ENCODE results near the gene ETV6. TPM values are rescaled to one million over a fixed set of nuclear protein-coding genes. Genes with fewer than 3 reads are reported as not detected.

Gene ETV6
- total and polyA plus RNA-seq, 2 of the 8 experiments (the other 6 are each of a cell fraction or from before 2014, with no cell fraction given) = 5.5 to 23.9 TPM

DNA sequence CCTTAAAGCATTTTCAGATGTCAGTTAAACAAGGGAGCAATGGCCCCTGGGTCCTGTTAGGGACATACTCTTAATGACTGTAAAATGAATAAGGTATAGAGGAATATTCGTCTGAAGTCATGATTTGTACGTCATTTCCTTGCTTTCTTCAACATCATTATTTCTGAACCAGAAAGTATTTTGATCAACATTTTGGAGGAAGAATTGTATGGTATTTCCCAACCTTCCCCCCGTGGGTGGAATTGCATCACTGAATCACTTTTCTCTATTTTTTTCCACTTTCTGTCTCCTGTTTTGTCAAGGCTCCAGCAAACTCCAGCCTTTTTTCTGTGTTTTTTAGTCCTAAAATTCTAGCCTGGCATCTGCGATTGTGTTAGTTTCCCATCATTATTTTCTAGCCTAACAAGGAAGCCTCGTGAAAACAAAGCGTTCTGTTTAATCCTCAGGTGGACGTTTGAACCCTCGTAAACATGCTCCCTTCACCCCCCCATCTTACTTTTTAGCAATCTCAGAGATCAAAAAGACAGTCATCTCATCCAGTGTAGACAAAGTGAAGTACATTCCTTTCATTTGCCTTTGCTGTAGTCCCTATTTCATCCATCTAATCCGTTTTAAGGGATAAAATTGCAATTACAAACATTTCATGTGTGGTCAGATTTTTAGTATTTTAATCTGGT is 62.3 kb downstream of the ETV6 start (continued):
- TF ChIP-seq, protein P1, sequence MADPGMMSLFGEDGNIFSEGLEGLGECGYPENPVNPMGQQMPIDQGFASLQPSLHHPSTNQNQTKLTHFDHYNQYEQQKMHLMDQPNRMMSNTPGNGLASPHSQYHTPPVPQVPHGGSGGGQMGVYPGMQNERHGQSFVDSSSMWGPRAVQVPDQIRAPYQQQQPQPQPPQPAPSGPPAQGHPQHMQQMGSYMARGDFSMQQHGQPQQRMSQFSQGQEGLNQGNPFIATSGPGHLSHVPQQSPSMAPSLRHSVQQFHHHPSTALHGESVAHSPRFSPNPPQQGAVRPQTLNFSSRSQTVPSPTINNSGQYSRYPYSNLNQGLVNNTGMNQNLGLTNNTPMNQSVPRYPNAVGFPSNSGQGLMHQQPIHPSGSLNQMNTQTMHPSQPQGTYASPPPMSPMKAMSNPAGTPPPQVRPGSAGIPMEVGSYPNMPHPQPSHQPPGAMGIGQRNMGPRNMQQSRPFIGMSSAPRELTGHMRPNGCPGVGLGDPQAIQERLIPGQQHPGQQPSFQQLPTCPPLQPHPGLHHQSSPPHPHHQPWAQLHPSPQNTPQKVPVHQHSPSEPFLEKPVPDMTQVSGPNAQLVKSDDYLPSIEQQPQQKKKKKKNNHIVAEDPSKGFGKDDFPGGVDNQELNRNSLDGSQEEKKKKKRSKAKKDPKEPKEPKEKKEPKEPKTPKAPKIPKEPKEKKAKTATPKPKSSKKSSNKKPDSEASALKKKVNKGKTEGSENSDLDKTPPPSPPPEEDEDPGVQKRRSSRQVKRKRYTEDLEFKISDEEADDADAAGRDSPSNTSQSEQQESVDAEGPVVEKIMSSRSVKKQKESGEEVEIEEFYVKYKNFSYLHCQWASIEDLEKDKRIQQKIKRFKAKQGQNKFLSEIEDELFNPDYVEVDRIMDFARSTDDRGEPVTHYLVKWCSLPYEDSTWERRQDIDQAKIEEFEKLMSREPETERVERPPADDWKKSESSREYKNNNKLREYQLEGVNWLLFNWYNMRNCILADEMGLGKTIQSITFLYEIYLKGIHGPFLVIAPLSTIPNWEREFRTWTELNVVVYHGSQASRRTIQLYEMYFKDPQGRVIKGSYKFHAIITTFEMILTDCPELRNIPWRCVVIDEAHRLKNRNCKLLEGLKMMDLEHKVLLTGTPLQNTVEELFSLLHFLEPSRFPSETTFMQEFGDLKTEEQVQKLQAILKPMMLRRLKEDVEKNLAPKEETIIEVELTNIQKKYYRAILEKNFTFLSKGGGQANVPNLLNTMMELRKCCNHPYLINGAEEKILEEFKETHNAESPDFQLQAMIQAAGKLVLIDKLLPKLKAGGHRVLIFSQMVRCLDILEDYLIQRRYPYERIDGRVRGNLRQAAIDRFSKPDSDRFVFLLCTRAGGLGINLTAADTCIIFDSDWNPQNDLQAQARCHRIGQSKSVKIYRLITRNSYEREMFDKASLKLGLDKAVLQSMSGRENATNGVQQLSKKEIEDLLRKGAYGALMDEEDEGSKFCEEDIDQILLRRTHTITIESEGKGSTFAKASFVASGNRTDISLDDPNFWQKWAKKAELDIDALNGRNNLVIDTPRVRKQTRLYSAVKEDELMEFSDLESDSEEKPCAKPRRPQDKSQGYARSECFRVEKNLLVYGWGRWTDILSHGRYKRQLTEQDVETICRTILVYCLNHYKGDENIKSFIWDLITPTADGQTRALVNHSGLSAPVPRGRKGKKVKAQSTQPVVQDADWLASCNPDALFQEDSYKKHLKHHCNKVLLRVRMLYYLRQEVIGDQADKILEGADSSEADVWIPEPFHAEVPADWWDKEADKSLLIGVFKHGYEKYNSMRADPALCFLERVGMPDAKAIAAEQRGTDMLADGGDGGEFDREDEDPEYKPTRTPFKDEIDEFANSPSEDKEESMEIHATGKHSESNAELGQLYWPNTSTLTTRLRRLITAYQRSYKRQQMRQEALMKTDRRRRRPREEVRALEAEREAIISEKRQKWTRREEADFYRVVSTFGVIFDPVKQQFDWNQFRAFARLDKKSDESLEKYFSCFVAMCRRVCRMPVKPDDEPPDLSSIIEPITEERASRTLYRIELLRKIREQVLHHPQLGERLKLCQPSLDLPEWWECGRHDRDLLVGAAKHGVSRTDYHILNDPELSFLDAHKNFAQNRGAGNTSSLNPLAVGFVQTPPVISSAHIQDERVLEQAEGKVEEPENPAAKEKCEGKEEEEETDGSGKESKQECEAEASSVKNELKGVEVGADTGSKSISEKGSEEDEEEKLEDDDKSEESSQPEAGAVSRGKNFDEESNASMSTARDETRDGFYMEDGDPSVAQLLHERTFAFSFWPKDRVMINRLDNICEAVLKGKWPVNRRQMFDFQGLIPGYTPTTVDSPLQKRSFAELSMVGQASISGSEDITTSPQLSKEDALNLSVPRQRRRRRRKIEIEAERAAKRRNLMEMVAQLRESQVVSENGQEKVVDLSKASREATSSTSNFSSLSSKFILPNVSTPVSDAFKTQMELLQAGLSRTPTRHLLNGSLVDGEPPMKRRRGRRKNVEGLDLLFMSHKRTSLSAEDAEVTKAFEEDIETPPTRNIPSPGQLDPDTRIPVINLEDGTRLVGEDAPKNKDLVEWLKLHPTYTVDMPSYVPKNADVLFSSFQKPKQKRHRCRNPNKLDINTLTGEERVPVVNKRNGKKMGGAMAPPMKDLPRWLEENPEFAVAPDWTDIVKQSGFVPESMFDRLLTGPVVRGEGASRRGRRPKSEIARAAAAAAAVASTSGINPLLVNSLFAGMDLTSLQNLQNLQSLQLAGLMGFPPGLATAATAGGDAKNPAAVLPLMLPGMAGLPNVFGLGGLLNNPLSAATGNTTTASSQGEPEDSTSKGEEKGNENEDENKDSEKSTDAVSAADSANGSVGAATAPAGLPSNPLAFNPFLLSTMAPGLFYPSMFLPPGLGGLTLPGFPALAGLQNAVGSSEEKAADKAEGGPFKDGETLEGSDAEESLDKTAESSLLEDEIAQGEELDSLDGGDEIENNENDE (IDR thresholded peaks at IDR 0.05; ENCODE audit: insufficient replicate concordance, low read length) = no peak
- TF ChIP-seq YY1 (IDR thresholded peaks at IDR 0.05; ENCODE audit: low read depth, low read length) (no peak), SIRT6 (IDR thresholded peaks at IDR 0.05; ENCODE audit: low read length) (no peak), NANOG (IDR thresholded peaks at IDR 0.05; ENCODE audit: insufficient read depth, low read depth, low read length, poor library complexity, severe bottlenecking) (no peak), GTF2F1 (IDR thresholded peaks at IDR 0.05; ENCODE audit: borderline replicate concordance, low read depth, low read length) (no peak), POLR2A (IDR thresholded peaks at IDR 0.05; ENCODE audit: control extremely low read depth in 1 of 2, low read depth in 2 of 2, low read length in 2 of 2) (no peak), TBP (IDR thresholded peaks at IDR 0.05; ENCODE audit: low read depth, low read length) (no peak), RFX5 (IDR thresholded peaks at IDR 0.05; ENCODE audit: borderline replicate concordance, low read depth, low read length) (no peak)
- TF ChIP-seq, protein P2, sequence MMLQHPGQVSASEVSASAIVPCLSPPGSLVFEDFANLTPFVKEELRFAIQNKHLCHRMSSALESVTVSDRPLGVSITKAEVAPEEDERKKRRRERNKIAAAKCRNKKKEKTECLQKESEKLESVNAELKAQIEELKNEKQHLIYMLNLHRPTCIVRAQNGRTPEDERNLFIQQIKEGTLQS (IDR thresholded peaks at IDR 0.05; ENCODE audit: insufficient read depth, low read depth, low read length) = no peak

Measured in H1 (cell line).